ENCODE results near the gene WLS.

GRCh38 chr1:68083686-68084085, 148.6 kb downstream of the WLS start:
- TF ChIP-seq CTCF (conservative IDR thresholded peaks at IDR 0.05) (no peak), ZFX (IDR thresholded peaks at IDR 0.05) (no peak)
